NCI-H128 (cell line): ENCODE measurements around the gene CD248.

Experiments
- DNase-seq: peaks from one replicate; lab custom pipeline; 2025; ENCODE audit not compliant: unreplicated experiment; lab: John Stamatoyannopoulos, UW

CD248 gene

GRCh38 chr11:66289548-66290329 is 27.1 kb downstream of the CD248 start:
- no peak for DNase-seq

GRCh38 chr11:66288671-66289547 is 27.9 kb downstream of the CD248 start, which contains the start of gene YIF1A:
YIF1A (minus strand) TSS chr11:66289143; CDS start chr11:66288985, 158 bp downstream.
- DNase-seq = peak; percentile 97

GRCh38 chr11:66287889-66288670 is 28.8 kb downstream of the CD248 start:
- DNase-seq = no peak

GRCh38 chr11:66287211-66287888 is 29.5 kb downstream of the CD248 start:
- DNase-seq = no peak

- DNase-seq = no peak
Measured at GRCh38 chr11:66286699-66287098, 30.1 kb downstream of the CD248 start.

GRCh38 chr11:66285250-66285947 is 31.4 kb downstream of the CD248 start:
- DNase-seq = no peak

GRCh38 chr11:66284526-66285078 is 32.2 kb downstream of the CD248 start:
- no peak for DNase-seq

- no peak for DNase-seq
Measured at GRCh38 chr11:66283461-66284105, 33.3 kb downstream of the CD248 start.

- peak; percentile 96 for DNase-seq
Measured at GRCh38 chr11:66282468-66283455, 34.1 kb downstream of the CD248 start.

- DNase-seq = no peak
Measured at GRCh38 chr11:66281776-66282467, 34.9 kb downstream of the CD248 start.

- no peak for DNase-seq
Measured at GRCh38 chr11:66281001-66281400, 35.8 kb downstream of the CD248 start.

- DNase-seq = no peak
Measured at GRCh38 chr11:66280428-66280827, 36.4 kb downstream of the CD248 start.

GRCh38 chr11:66279092-66279734 is 37.6 kb downstream of the CD248 start:
- no peak for DNase-seq

GRCh38 chr11:66278363-66279091 is 38.3 kb downstream of the CD248 start:
- DNase-seq = no peak

- no peak for DNase-seq
Measured at GRCh38 chr11:66277471-66278362, 39.1 kb downstream of the CD248 start, which contains the start of gene CNIH2. CNIH2 (plus strand) TSS chr11:66278175; CDS start chr11:66278457, 282 bp downstream.
